Measurements from ENCODE around the gene BCAS3.

Gene BCAS3

DNA sequence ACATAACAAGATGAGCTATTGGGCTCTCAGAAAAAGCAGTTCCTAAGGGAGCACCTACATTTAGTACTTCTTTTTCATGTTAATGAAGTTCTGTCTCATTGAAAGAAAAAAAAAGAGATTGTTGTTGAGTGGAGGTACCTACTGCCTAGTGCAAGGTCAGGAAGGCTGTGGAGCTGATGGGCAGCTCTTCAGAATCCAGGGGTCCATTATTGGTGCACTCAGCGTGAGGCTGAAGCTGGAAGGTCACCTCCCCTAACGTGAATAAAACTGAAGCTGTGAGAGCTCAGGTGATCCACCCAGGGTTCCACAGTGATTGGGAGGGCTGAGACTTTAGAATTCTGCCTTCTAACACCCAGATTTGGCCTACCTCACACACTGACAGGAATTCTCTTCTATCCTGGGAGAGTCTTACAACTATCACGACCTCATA lies 568.1 kb downstream of the BCAS3 start:
- POLR2A ChIA-PET = no interaction called here
- no peak for DNase-seq (ENCODE audit: extremely low spot score)
- CTCF ChIA-PET = interaction anchor here (0.7 to 2.5 kb wide), 4 partner anchors 8 to 35 kb away, joined by 3 to 5 read pairs (median 3); no protein-coding TSS in a partner anchor
- TF ChIP-seq, protein P1, sequence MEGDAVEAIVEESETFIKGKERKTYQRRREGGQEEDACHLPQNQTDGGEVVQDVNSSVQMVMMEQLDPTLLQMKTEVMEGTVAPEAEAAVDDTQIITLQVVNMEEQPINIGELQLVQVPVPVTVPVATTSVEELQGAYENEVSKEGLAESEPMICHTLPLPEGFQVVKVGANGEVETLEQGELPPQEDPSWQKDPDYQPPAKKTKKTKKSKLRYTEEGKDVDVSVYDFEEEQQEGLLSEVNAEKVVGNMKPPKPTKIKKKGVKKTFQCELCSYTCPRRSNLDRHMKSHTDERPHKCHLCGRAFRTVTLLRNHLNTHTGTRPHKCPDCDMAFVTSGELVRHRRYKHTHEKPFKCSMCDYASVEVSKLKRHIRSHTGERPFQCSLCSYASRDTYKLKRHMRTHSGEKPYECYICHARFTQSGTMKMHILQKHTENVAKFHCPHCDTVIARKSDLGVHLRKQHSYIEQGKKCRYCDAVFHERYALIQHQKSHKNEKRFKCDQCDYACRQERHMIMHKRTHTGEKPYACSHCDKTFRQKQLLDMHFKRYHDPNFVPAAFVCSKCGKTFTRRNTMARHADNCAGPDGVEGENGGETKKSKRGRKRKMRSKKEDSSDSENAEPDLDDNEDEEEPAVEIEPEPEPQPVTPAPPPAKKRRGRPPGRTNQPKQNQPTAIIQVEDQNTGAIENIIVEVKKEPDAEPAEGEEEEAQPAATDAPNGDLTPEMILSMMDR (IDR thresholded peaks at IDR 0.05; ENCODE audit: control extremely low read depth, extremely low read depth, low read depth, missing control alignments) = no peak

DNA sequence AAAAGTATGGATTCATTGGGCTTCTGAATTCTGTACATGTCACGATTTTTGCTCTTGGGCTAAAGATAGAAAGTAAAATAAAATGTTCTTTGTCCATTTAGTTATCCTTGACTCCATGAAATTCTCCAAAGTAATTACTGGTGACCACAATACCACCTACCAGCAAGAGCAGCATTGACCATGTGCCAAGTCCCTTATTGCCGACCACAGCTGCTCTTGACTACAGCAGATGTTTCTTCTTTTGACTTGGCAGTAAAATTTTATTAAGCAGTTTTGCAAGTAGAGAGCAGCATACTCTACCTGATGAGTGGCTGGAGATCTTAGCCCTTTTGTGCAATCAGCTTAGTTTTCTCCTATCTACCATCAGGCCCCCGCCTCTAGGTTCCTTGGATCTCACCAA lies 569.8 kb downstream of the BCAS3 start:
- POLR2A ChIA-PET = no interaction called here
- TF ChIP-seq, protein P1 (IDR thresholded peaks at IDR 0.05; ENCODE audit: control extremely low read depth, extremely low read depth, low read depth, missing control alignments) = no peak
- CTCF ChIA-PET = no interaction called here
- DNase-seq (ENCODE audit: extremely low spot score) = no peak

DNA sequence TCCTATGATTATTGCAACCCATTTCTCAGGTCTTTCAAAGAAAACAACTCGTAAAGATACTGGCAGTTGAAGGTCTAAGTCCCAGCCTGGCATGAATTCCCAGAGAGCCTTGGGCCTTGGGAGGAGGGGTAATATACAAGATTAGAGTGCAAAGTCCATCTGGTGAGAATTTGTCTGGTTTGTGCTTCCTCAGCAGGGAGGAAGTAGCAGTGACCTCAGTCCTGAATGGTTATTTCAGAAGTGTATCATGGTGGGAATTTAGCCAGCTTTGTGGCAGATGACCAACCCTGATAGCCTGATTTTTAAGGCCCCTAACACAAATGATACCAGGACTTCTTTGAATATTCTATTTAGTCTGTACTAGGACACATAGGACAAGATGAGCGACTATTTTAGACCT lies 570.7 kb downstream of the BCAS3 start:
- TF ChIP-seq, protein P1 (IDR thresholded peaks at IDR 0.05; ENCODE audit: control extremely low read depth, extremely low read depth, low read depth, missing control alignments) = no peak
- CTCF ChIA-PET = no interaction called here
- POLR2A ChIA-PET = no interaction called here
- no peak for DNase-seq (ENCODE audit: extremely low spot score)

DNA sequence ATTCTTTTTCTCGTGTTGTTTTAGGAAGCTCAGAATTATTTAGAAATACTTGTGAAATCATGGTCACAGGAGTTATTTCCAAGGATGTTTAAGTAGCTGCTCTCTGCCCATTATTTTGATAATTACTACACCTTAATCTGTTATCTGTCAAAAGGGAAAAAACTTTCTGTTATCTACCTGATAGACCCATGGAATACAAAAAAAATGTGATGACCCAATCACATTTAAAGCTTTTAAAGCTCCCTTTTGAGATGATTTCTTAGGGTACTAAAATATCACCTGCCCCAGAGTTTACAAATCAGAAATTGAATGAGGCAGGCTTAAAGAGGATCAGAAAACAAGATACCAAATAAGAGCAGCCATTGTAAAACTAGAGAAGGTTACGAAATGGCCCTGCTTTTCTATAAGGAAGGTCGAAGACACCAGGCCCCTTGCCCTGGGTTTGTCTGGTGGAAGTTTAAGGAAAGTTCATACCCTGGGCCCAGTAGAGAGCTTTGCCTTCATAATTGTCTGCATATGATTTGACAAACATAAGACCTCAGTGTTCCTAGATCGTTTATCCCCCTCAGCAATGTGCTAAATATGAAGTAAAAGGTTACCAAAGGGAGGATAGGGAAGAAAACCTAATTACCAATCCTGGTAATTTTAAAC lies 572.1 kb downstream of the BCAS3 start:
- TF ChIP-seq, protein P1 (IDR thresholded peaks at IDR 0.05; ENCODE audit: control extremely low read depth, extremely low read depth, low read depth, missing control alignments) = no peak
- ChIA-PET CTCF (interaction anchor here (0.9 to 1.7 kb wide), 4 partner anchors 9 to 34 kb away, joined by 3 to 4 read pairs (median 4); no protein-coding TSS in a partner anchor), POLR2A (no interaction called here)
- no peak for DNase-seq (ENCODE audit: extremely low spot score)

DNA sequence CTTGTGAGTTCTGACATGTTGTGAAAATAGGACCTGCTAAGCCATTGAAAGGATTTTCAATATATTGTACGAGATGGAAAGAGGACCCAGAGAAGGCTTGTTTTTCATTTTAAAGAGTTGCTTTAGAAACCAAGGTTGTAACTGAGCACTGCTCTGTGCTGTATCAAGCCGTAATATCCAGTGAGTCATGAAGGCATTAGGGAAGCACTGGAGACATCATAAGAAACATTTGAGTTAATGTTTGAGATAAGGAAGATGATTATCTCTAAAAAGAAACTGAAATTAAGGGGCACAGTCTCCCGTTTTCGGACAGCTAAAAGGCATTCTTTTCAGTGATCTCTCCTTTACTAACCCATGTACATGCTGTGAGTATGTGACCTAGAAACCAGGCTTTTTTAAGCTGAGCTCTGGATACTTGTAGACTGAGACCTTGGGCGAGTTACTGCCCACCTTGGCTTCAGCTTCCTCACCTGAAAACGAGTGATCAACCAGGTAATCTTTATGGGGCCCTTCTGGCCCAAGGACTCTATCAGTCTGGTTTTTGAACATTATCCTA lies 572.8 kb downstream of the BCAS3 start:
- TF ChIP-seq, protein P1 (IDR thresholded peaks at IDR 0.05; ENCODE audit: control extremely low read depth, extremely low read depth, low read depth, missing control alignments) = no peak
- POLR2A ChIA-PET = no interaction called here
- CTCF ChIA-PET = interaction anchor here (1.1 to 1.7 kb wide), 3 partner anchors 11 to 34 kb away, joined by 3 to 4 read pairs (median 4); no protein-coding TSS in a partner anchor
- DNase-seq (ENCODE audit: extremely low spot score) = no peak

DNA sequence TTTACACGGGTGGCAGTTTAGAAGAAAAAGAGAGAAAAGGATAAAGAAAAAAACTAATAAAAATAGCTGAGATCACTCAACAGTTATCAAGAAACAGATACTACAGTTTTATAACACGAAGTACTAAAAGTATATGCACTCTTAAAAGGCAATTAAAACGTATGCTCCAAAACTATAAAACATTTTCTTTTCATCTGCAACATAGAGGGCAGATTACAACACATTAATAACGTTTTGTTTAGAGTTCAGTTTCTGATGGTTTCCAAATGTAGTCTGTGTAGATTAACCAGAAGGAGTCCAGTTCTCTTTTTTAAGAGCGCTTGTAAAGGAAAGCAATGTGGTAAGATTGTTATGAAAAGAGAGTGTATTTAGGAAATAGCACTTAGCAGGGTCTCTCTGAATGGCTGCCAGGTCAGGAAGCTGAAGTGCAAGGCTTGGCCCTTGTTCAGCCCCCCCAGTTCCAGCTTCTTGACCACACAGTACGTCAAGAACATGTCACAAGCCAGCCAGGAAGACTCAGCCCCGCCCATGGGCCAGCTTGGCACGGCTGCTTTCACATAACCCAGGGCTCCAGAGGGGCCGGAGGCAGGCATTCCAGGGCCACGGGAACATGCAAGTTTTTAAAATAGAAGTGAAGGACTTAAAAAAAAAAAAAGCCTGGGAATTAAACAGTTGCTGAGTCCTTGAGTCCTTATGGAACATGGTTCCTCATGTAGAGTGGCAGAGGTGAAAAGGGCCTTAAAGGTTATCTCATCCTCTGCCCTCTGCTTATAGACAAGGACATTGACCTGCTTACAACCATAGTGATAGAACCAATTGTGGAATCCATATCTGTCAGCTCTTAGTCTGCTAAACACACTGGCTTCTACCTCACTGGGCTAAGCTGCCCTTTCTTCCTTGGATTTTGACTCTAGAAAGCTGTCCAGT lies 574.6 kb downstream of the BCAS3 start:
- CTCF ChIA-PET = interaction anchor here (1.0 to 1.4 kb wide), 3 partner anchors 10 to 32 kb away, joined by 3 to 4 read pairs (median 3); no protein-coding TSS in a partner anchor
- no peak for DNase-seq (ENCODE audit: extremely low spot score)

More for the DNA sequence above, 574.6 kb downstream of the BCAS3 start:
- POLR2A ChIA-PET = no interaction called here
- TF ChIP-seq, protein P1 (IDR thresholded peaks at IDR 0.05; ENCODE audit: control extremely low read depth, extremely low read depth, low read depth, missing control alignments) = no peak
